Lower lobe of right lung (tissue), 2 donors: Measurements from ENCODE around the gene PNMA8C. TPM values are rescaled to one million over a fixed set of nuclear protein-coding genes. Genes with fewer than 3 reads are reported as not detected.
A peak's percentile ranks its signal among the peaks of the same experiment; 100 is the strongest.

Experiments used
- ATAC-seq, 2 donors: fragments of 200-7000 bp; cut with Tn5 transposase; one replicate each; pipeline ENCODE4 v1.9.1; 2020 to 2022; ENCODE audit warnings: mild to moderate bottlenecking in 2 of 2, moderate library complexity in 2 of 2
- DNase-seq: peaks from one replicate; pipeline ENCODE4 v3.0.0-alpha.2; 2020
- H3K27ac ChIP-seq: fragments of 200-600 bp; one replicate; pipeline ENCODE4 v1.8.0; 2022
- H3K27me3 ChIP-seq: fragments of 200-600 bp; one replicate; pipeline ENCODE4 v1.8.0; 2022; ENCODE audit warnings: low read depth
- H3K36me3 ChIP-seq: fragments of 200-600 bp; one replicate; pipeline ENCODE4 v1.8.0; 2022; ENCODE audit warnings: mild to moderate bottlenecking
- H3K4me1 ChIP-seq: fragments of 200-600 bp; one replicate; pipeline ENCODE4 v1.8.0; 2022
- H3K4me3 ChIP-seq: fragments of 200-600 bp; one replicate; pipeline ENCODE4 v1.8.0; 2022; ENCODE audit warnings: mild to moderate bottlenecking
- H3K9me3 ChIP-seq: fragments of 200-600 bp; one replicate; pipeline ENCODE4 v1.8.0; 2022
- CTCF ChIP-seq: fragments of 200-600 bp; IDR thresholded peaks from one replicate; pipeline ENCODE4 v1.8.0; 2022; ENCODE audit warnings: antibody characterized with exemption, mild to moderate bottlenecking
- intact Hi-C: fragments of 100-400 bp; cut with DNase I; formaldehyde crosslinking; loops from one replicate; pipeline ENCODE4 v1.11.0; 2022
- total RNA-seq: library from RNA; stranded (reverse); fragmentation: NEBNext Ultra II Directional; extraction: Animal tissue kit (Norgen Biotek cat#: 25700); gene quantifications from one replicate; pipeline ENCODE4 v1.2.1, GENCODE V29; 2021
- donor health status: DM: no; HTN: yes; CAD: no; lungs with severe emphysema.

PNMA8C gene
- total RNA-seq, 1 donor from 2014 or later = 0.18 TPM

- Histone ChIP-seq H3K27me3 (no peaks in the 10 kb centered on the region), H3K4me3 (no peak overlapping the region), H3K9me3 (no peaks in the 10 kb centered on the region), H3K27ac (no peak overlapping the region), H3K36me3 (peaks cover 69% of the 10 kb centered on the region), H3K4me1 (peaks cover 18% of the 10 kb centered on the region)
- intact Hi-C loops = no loop called here
- no peak for TF ChIP-seq CTCF
- DNase-seq (peak; percentile 30), ATAC-seq (no peak)
Measured at GRCh38 chr19:46390121-46390858, 38.4 kb downstream of the PNMA8C start.

- intact Hi-C loops = no loop called here
- Histone ChIP-seq H3K4me3 (no peak overlapping the region), H3K27me3 (no peaks in the 10 kb centered on the region), H3K4me1 (peaks cover 18% of the 10 kb centered on the region), H3K9me3 (no peaks in the 10 kb centered on the region), H3K36me3 (peaks cover 87% of the 10 kb centered on the region), H3K27ac (no peak overlapping the region)
- TF ChIP-seq CTCF = no peak
- DNase-seq = peak; percentile 30
- no peak for ATAC-seq
Measured at GRCh38 chr19:46388311-46389095, 40.2 kb downstream of the PNMA8C start.

GRCh38 chr19:46387713-46388130 is 41.0 kb downstream of the PNMA8C start:
- peaks cover 88% of the 10 kb centered on the region for H3K36me3 ChIP-seq
- intact Hi-C loops = no loop called here

GRCh38 chr19:46386996-46387712 is 41.6 kb downstream of the PNMA8C start:
- Histone ChIP-seq H3K4me1 (peaks cover 7% of the 10 kb centered on the region), H3K27me3 (no peaks in the 10 kb centered on the region), H3K4me3 (no peak overlapping the region), H3K27ac (no peak overlapping the region), H3K9me3 (no peaks in the 10 kb centered on the region), H3K36me3 (peaks cover 94% of the 10 kb centered on the region)
- DNase-seq (peak; percentile 33), ATAC-seq (no peak)
- intact Hi-C loops = no loop called here
- TF ChIP-seq CTCF = no peak

More at GRCh38 chr19:46387713-46388130, 41.0 kb downstream of the PNMA8C start:
- no peak for ATAC-seq
- H3K27me3 ChIP-seq = no peaks in the 10 kb centered on the region
- TF ChIP-seq CTCF = no peak
- no peak overlapping the region for H3K4me3 ChIP-seq
- peaks cover 12% of the 10 kb centered on the region for H3K4me1 ChIP-seq
- H3K9me3 ChIP-seq = no peaks in the 10 kb centered on the region
- H3K27ac ChIP-seq = no peak overlapping the region
- peak; percentile 16 for DNase-seq

GRCh38 chr19:46386151-46386550 is 42.6 kb downstream of the PNMA8C start:
- DNase-seq (peak; percentile 28), ATAC-seq (no peak)
- intact Hi-C loops = no loop called here

More at GRCh38 chr19:46386151-46386550, 42.6 kb downstream of the PNMA8C start:
- Histone ChIP-seq H3K27me3 (no peaks in the 10 kb centered on the region), H3K27ac (no peak overlapping the region), H3K4me3 (no peak overlapping the region), H3K4me1 (no peaks in the 10 kb centered on the region), H3K9me3 (no peaks in the 10 kb centered on the region), H3K36me3 (peaks cover 95% of the 10 kb centered on the region)
- no peak for TF ChIP-seq CTCF
